ENCODE results near the gene GNG2.

GNG2 gene

DNA sequence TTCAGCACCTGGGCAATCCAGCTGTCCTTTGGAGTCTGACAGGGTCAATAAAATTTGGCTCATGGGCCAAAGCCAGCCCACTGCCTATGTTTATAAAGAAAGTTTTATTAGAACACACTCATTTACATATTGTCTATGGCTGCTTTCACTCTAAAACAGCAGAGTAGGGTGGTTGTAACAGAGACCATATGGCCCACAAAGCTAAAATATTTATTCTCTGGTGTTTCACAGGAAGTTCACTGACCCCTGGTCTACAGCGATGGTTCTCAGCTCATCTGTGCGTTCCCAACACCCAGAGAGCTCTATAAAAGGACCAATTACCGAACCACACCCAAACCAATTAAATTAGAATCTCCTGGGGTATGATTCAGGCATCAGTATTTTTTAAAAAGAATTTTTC, 91.2 kb downstream of the GNG2 start:
- DNase-seq = no peak

DNA sequence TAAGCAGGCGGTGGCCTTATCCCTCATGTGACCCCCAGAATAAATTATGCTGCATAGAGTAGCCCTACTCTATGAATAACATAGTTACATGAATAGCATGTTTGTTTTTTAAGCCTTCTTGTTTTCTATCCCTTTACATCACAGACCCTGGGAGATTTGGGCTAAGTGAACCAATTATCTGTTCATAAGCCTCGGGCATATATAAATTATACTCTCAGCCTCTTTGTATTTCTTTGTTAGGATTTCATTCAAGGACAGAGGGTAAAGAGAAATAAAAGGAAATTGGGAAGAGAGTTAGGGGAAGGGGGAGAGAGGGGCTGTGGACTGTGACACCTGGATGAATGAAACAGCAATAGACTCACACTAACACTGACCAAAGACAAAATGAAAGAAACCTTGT, 93.6 kb downstream of the GNG2 start:
- no peak for DNase-seq

DNA sequence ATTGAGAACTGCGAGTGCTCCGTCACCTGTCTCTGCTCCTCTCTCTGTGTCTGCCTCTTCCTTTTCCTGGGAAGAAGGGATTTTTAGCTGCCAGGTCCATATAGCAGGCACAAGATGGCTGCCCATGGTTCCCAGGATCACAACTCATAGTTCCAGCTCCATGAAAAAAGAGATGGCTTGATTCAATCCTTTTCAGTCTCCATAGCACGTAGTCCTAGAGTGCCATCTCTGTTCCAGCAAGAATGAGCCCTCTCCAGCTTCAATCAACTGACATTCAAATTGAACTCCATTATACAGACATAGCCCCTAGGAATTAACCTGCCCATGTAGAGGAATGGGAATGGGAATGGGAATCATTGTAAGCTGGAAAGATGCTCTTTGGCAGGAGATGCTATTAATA, 94.2 kb downstream of the GNG2 start:
- no peak for DNase-seq

DNA sequence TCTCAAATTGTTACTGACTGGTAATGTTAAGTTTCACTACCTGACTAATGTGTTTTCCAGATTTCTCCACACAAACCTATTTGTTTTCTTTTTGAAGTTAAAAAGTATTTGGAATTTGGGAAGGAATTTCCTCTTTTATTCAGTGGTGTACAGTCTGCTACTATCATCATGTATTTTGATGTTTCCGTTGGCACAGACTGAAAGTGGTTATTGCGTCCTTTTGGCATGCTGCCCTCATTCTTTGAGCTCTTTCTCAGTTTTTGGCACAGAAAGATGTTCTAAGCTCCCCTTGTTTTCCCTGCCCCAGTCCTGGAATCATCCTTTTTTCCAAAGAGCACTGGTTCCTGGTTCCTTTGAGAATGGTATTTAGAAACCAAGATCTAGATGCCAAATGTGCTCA, 97.5 kb downstream of the GNG2 start:
- peak; percentile 43 for DNase-seq

DNA sequence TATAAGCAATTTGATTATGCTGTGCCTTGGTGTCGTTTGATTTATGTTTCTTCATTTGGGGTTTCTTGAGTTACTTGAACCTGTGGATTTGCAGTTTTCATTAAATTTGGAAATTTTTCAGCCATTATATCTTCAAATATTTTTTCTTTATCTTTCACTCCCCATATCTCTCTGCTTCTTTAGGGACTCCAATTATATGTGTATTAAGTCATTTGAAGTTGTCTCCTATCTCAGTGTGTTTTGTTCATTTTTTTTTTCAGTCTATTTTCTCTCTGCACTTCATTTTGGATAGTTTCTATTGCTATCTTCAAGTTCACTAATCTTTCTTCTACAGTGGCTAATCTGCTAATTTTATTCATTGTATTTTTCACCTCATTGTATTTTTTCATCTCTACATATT, 99.5 kb downstream of the GNG2 start:
- no peak for DNase-seq

DNA sequence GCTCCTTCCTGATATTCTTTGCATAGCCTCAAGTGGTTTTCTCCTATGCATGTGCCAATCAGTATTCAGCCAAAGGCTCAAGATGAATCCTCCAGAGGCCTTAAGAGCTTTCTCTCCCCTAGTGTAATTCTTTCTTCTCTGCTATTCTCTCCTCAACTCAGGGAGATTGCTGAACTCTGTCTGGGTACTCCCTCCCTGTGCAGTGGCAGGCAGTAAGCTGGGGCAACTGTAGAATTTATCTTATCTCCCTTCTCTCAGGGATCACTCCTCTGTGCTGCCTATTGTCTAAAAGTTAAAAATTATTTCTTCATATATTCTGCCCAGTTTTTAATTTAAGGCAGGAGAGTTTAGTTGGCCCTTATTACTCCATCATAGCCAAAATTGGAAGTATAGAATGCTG, 100.5 kb downstream of the GNG2 start:
- no peak for DNase-seq

DNA sequence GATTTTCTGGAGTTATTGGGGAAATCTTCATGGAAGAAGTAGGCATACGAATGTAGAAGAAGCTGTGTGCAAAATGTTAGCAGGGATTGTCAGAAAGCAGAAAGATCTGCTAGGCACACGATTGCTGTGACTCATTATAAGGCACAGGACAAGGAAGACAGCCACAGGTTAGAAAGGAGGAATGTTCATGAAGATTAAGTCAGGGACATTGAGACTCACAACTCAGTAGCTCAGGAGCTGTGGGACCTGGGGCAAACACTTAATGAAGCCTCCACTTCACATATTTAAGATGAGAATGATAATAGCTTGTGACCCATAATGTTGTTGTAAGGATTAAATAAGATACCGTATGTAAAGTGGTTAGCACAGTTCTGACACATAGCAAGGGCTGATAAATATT, 102.3 kb downstream of the GNG2 start:
- DNase-seq = no peak

DNA sequence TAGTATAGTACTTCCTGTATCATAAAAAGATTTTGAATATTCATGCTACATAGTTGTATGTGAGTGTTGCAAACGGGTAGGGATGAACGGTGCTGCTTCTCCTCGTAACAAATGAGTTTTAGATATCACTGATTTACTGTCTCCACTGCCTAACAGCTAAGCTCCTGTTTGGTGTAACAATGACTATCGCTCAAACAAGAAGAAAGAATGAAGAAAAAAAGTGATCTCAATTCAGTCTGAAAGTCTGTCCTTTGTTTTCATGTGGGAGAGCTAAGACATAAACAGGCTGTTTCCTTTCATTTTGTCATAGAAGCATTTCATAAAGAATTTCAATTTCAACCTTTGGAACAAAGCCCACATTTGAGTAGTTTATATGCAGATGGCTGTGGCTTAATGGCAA, 102.9 kb downstream of the GNG2 start:
- DNase-seq = no peak

DNA sequence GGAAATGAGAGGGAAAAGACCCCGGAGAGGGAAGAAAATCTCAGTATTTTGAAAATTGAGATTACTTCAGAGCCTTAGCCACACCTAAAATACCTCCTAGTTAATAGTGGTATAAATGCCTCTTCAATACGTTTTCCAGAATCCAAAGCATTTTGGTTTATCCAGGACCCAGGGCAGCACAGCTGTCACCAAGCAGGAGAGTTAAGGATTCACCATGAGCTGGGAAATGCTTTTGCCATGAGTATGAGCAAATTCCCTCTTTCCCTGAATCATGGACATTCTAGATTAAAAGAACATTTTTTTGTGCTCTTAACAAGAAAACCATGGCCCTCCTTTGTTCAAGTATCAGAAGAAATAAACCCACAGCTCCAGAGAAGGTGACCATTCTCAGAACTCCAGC, 107.1 kb downstream of the GNG2 start:
- no peak for DNase-seq

DNA sequence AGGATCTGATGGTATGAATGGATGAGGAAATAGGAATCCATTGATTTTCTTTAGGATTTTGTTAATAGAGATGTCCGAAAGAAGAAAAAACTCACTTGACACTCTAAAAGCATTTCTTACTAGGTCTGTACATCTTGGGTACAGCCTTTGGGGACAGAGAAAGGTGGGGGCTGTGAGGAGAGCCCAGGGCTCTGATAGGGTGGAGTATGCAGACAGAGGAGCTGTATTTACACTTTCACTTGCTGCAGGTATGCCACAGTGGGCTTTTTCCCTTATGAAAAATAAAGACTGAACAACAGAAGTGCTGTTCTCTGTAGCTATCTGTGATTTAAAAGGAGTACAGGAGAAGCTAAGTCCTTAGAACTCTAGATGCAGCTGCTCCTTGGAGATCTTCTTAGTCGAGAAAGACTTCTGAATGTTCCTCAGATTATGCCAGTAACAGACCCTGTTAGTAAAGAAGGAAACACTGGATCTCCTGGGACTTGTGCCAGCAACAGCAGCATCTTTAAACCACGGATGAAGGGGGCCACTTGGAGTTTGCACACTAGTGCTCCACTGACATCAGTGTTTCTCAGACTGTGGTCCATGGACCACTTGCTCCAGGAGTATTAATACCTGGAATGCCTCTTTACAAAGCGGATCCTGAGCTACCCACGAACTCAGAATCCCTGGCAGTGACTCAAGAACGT, 109.6 kb downstream of the GNG2 start:
- DNase-seq = no peak

DNA sequence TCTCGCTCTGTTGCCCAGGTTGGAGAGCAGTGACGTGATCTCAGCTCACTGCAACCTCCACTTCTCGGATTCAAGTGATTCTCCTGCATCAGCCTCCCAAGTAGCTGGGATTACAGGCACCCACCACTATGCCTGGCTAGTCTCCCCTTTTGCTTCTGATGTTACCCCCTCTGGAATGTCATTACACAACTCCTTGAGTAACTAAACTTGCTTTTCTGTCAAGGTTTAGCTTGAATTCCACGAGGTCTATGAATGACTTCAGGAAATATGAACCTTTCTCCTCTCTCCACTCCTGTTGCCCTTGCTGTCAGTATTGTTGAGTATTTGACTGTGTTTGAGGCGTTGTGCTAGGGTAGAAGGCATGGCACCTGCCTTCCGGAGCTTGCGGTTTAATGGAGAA, 112.2 kb downstream of the GNG2 start:
- no peak for DNase-seq

DNA sequence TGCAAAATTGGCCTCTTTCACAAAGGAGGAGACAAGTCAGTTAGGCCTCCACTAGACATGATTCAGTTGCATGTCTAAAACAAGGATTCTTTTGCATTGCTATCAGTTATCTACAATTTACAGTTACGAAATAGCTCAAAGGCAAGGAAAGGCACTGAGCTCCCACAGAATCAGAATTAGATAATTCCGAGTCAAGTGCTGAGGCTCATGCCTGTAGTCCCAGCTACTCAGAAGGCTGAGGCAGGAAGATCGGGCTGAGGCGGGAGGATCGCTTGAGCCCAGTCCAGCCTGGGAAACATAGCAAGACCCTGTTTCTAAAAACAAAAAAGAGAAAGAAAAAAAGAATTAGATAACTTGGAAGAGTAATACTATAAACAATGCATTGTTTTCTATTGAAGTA, 116.7 kb downstream of the GNG2 start:
- no peak for DNase-seq

DNA sequence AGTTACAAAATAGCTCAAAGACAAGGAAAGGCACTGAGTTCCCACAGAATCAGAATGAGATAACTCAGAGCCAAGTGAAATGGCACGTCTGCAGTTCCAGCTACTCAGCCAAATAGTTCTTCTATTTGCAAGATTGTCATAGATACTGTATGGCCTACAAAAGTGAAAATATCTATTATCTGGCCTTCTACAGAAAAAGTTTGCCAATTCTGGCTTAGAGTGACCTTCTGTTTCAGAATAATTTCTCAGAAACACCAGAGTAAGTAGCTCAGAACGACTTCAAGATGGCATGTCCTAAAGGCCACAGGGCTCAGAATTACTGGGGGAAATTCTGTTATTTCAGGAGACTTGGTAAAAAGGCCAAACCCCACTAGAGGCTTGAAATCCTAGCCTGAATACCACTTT, 118.3 kb downstream of the GNG2 start:
- no peak for DNase-seq

DNA sequence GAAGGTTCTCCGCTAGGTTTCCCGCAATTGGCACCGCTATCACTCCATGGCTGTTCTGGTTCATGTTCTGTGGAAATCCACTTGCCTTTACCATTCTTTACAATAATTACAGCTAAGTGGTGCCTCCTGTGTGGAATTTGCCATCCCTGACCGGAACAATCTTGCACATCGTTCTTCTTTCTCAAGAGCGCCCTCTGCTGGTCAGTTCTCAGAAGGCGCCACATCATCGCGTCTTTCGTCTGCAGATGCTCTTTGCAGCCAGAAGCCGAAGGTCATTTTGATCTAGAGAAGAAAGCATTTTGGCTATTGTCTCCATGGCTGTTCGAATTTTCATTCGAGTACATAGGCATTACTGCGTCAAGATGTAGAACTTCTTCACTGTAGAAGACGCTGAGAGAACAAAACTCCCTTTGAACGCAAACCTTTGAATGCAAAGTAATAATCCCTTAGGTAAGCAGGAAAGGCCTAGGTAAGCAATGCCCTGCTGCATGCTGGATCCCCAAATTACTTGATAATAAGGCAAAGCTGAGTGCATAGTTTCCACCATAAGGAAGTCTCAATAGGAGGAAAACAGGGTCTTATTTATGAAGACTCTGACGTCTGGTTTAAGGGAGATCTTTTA, 118.8 kb downstream of the GNG2 start:
- DNase-seq = peak; percentile 73

DNA sequence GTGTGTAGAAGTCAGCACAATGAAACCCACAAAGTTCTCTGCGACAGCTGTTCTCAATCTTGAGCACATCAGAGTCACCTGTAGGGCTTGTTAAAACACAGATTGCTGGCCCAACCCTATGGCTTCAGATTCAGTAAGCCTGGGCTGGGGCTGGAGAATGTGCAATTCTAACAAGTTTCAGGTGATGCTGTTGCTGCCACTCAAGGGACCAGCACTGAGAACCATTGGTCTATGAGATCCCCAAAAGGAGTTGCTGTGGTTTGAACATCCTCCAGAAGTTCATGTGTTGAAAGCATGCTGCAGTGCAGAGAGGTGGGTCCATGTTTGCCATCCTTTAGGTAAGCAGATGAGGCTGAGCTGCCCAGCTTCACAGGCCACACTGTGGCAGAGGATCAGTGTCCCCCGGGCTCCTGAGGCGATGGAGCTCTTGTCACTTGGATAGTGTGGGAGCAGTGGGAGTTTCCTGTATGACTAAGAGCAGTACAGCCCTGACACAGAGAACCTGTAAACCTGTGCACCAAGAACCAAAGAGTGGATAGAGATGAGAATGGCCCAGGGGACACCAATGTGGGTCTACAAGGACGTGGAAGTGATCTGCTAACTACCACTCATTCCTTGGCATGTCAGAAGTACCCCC, 120.9 kb downstream of the GNG2 start:
- DNase-seq = no peak

DNA sequence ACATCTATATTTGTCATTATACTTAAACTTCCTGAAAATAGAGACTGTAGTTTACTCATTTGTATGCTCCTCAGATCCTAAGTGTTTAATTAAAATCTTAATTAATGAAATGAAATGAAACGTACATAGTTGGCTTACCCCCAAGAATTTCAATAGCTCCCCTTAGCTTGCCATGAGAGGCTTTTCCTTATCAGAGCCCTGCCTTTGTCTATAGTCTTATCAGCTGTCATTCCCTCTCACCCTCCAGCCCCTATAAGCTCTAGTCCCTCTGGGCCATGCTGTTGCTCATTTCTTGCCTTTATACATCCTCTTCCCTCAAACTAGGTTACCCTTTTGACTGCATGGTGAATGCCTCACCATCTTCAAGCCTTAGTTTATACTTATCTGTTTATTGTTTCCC, 127.8 kb downstream of the GNG2 start:
- no peak for DNase-seq

DNA sequence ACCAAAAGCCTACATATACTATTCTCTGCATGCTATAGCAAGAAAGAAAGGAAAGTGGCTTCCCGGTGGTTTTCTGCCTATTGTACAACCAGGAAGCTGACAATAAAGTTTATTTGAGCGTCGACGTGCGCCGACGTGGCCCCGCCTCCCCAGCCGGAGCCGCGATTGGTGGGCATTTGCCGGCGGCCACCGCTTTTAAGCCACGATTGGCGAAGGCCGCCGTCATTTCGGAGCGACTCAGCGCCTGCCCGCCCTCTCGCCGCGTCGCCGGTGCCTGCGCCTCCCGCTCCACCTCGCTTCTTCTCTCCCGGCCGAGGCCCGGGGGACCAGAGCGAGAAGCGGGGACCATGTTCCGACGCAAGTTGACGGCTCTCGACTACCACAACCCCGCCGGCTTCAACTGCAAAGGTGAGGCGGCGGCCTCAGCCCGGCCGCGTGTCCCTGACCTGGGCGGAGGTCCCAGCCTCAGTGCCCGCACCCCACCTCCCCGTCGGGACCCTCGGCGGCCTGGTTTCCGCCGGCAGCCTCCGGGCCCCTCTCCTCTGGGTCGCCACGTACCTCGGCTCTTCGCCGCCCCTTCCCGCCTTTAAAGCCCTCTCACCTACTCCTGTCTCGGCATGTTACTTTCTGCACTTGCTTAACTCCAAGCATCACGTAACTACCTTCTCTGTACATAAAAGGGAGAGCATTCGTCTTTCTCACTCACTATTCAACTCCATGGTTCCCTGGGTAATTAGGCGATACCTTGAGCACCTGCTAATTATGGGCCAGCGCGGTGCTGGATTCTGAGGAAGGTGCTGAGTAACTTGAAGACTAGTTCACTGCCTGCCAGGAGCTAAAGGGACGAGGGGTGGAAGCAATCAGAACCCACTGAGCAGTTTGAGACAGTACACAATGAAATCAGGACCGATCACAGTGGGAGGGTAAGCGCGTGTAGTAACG, 129.2 kb downstream of the GNG2 start, which contains the start of gene RTRAF:
Gene RTRAF, plus strand, starts transcription at position 254 of the 942 bp plus-strand sequence. Its CDS starts 94 bp downstream, at position 348.
- DNase-seq = peak; percentile 91

DNA sequence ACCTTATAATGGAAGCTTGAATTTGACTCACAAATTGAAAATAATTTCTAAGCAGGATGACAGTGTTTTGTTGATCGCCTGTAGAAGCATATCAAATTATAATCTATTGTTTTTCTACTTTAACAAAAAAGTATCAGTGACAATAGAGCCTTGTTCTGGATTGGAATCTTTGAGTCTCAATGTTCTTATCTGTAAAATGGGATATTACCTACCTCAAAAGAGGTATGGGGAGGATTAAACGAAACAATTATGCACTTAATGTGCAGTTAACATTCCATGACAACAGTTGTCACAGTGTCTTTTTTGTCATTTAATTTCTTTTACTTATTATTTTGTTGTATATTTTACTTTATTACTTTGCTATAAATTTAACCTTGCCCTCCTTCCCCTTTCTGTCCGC, 130.1 kb downstream of the GNG2 start:
- no peak for DNase-seq

DNA sequence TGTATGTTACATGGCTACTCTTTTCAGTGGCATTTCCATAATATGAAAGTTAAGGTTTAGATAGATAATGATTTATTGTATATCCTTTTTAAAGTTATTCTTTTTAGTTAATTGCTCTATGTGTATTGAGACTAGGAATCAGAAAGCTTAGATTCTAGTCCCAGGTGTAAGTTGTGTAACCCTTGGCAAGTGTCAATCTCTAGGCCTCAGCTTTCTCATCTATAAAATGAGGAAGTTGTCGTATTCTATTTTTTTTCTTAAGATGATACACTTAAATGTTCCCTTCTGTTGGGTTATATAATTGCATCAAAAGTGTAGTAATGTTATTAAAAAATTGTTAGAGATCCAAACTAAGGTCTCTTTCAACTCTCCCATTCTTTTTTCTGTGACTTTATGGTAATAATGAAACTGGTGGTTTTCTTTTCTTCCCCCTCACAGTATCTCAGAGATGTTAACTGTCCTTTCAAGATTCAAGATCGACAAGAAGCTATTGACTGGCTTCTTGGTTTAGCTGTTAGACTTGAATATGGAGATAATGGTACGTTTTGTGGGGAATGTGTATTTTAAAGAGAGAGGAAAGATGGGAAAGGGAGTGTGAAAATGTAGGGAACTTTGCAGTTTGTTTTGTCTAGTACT, 133.0 kb downstream of the GNG2 start:
- DNase-seq = no peak

DNA sequence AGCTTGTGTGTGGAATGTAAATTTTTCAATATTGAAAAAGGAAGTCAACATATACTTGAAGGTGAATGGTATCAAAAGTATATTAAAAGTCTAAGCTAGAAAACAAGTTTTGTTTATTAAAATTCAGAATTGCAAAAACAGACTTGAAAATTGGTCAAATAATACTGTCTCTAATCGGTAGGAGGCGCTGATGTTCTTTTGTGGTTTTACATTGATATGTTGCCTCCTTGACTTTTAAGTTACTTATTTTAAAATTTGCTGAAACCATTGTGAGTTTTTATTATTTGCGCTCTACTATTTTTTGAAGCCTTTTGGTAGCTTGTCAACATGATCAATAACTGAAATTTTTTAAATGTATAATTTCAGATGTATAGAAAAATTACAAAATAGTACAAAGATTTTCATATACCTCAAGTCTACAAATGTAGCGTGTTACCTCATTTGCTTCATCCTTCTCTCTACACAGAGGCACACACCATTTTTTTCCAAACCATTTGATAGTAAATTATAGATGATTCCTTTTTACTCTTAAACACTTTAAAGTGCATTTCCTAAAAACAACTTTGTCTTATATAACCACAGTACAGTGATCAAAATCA, 135.8 kb downstream of the GNG2 start:
- DNase-seq = peak; percentile 41

DNA sequence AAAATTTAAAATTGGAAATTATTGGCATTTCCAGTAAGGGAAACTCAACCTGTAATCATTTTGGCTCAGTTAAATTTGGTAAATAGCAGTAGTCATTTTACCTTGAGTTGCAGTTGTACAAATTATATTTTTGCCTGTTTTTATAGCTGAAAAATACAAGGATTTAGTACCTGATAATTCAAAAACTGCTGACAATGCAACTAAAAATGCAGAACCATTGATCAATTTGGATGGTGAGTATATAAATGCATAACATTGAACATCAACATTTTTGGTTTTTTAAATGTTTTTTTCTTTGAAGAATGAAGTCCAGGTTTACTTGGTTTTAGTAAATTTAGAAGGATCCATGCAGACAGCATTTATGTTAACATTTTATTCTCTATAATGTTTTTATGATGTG, 137.9 kb downstream of the GNG2 start:
- no peak for DNase-seq

DNA sequence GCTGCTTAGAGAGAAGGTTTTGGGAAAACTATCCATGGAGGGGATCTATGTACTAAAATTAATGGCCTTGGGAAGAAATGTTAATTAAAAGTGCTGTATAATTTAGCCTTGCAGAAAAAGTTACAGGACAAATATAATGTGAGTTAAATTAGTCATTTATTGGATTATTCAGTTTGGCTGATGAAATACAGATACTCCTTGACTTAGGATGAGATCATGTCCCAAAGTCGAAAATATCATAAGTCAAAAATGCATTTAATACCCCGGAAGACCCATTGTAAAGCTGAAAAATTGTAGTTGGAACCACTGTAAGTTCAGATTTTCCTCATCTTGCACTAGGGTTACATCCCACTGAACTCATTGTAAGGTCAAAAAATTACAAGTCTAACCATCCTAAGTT, 138.7 kb downstream of the GNG2 start:
- DNase-seq = peak; percentile 64
